WI38 (cell line): Measurements from ENCODE around the gene CACTIN.
A peak's percentile ranks its signal among the peaks of the same experiment; 100 is the strongest.

ENCODE experiments used
- H3K4me3 ChIP-seq: 2 replicates; pipeline ENCODE4 v1.5.1; 2011; ENCODE audit warnings: low read depth, mild to moderate bottlenecking, control low read depth, low read length
- TF ChIP-seq, protein P1 (sequence below): IDR thresholded peaks from 2 replicates; pipeline ENCODE4 v1.5.1; 2012; ENCODE audit warnings: low read depth, mild to moderate bottlenecking, control low read depth, low read length

The CACTIN gene

GRCh38 chr19:3599776-3600187, 26.8 kb downstream of the CACTIN start:
- TF ChIP-seq, protein P1, sequence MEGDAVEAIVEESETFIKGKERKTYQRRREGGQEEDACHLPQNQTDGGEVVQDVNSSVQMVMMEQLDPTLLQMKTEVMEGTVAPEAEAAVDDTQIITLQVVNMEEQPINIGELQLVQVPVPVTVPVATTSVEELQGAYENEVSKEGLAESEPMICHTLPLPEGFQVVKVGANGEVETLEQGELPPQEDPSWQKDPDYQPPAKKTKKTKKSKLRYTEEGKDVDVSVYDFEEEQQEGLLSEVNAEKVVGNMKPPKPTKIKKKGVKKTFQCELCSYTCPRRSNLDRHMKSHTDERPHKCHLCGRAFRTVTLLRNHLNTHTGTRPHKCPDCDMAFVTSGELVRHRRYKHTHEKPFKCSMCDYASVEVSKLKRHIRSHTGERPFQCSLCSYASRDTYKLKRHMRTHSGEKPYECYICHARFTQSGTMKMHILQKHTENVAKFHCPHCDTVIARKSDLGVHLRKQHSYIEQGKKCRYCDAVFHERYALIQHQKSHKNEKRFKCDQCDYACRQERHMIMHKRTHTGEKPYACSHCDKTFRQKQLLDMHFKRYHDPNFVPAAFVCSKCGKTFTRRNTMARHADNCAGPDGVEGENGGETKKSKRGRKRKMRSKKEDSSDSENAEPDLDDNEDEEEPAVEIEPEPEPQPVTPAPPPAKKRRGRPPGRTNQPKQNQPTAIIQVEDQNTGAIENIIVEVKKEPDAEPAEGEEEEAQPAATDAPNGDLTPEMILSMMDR: no peak
- no peak overlapping the region for H3K4me3 ChIP-seq

- H3K4me3 ChIP-seq: no peak overlapping the region
- TF ChIP-seq, protein P1: no peak
Measured at GRCh38 chr19:3595521-3596061, 31.0 kb downstream of the CACTIN start.

GRCh38 chr19:3593156-3593555, 33.4 kb downstream of the CACTIN start:
- H3K4me3 ChIP-seq: no peak overlapping the region
- TF ChIP-seq, protein P1: 0 out of 2 replicates have a peak, but pooled peaks have one; percentile 11

- TF ChIP-seq, protein P1: no peak
Measured at GRCh38 chr19:3591876-3592613, 34.5 kb downstream of the CACTIN start.

DNA sequence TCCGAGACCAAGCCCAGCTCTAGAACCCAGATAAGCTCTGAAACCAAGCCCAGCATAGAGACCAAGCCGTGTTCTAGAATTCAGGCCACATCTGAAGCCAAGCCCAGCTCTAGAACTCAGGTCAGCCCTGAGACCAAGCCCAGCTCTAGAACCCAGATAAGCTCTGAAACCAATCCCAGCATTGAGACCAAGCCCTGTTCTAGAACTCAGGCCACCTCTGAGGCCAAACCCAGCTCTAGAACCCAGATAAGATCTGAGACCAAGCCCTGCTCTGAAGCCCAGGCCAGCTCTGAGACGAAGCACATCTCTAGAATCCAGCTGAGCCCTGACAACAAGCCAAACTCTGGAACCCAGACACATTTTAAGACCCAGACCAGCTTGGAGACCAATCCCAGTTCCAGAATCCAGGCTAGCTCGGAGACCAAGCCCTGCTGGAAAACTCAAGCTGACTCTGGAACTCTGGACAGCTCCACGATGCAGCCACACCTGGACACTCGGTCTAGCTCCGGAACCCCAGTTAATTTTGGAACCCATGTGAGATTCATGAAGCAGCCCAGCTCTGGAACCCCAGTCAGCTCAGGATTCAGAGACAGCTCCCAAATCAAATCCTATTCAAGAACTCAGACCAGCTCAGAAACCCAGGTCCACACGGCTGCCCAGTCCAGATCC, 35.5 kb downstream of the CACTIN start:
- TF ChIP-seq, protein P1: no peak
- no peak overlapping the region for H3K4me3 ChIP-seq

More at GRCh38 chr19:3591876-3592613, 34.5 kb downstream of the CACTIN start:
- no peak overlapping the region for H3K4me3 ChIP-seq

DNA sequence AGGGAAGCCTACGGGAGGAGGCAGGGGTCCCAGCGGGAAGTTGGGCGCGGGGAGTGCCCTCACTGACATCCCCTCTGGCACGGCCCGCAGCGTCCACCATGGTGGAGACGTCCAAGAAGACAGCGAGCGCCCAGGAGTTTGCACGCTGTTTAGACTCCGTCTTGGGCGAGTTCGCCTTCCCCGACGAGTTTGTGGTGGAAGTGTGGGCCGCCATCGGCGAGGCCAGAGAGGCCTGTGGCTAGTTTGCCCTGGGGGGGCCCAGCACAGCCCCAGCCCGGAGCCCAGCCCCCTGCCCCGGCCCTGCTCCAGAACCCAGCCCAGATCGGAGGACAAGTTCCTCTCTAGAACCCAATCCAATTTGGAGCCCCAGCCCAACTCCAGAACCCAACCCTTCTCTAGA, 36.6 kb downstream of the CACTIN start:
- H3K4me3 ChIP-seq: no peak overlapping the region
- TF ChIP-seq, protein P1: no peak

GRCh38 chr19:3589439-3589838, 37.2 kb downstream of the CACTIN start:
- no peak overlapping the region for H3K4me3 ChIP-seq
- TF ChIP-seq, protein P1: no peak
